ENCODE results near the gene FAM20A.

DNA sequence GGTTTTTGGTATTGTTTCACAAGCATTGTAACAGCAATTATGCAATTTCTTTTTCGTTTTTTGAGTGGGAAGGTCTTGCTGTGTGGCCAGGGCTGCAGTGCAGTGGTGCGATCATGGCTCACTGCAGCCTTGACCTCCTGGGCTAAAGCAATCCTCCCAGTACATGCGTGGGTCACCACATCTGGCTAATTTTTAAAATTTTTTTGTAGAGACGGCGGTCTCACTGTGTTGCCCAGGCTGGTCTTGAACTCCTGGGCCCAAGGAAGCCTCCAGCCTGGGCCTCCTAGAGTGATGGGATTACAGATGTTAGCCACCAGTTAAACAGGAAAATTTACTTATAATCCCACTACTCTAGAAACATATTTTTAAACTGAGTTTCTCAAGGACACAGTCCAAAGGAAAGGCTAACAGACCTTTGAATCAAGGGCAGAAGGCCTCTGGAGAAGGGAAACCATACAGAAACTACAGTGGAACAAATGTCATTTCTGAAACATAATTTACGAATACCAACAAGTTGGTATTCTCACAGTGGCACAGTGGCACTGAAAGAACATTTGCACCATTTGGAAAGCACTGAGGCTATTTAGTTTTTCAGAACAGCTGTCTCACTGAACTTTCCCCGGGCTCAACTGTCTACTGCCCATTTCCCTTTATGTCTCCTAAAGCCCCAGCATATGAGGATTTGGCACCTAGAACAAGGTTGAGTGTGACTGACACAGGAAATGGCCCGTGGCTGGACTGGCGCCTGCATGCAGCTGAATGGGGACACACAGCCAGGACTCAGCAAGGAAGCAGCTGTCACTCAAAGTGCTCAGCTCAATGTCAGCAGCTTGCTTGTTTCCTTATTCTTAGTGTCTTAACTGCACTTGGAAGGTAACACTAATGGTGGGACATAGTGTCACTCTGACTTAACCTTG lies 91.8 kb downstream of the FAM20A start:
- no peak for TF ChIP-seq POLR2AphosphoS5 (IDR thresholded peaks at IDR 0.05)
- TF ChIP-seq, protein P1, sequence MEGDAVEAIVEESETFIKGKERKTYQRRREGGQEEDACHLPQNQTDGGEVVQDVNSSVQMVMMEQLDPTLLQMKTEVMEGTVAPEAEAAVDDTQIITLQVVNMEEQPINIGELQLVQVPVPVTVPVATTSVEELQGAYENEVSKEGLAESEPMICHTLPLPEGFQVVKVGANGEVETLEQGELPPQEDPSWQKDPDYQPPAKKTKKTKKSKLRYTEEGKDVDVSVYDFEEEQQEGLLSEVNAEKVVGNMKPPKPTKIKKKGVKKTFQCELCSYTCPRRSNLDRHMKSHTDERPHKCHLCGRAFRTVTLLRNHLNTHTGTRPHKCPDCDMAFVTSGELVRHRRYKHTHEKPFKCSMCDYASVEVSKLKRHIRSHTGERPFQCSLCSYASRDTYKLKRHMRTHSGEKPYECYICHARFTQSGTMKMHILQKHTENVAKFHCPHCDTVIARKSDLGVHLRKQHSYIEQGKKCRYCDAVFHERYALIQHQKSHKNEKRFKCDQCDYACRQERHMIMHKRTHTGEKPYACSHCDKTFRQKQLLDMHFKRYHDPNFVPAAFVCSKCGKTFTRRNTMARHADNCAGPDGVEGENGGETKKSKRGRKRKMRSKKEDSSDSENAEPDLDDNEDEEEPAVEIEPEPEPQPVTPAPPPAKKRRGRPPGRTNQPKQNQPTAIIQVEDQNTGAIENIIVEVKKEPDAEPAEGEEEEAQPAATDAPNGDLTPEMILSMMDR (IDR thresholded peaks at IDR 0.05) = no peak
- TF ChIP-seq POLR2A (IDR thresholded peaks at IDR 0.05) = no peak
